ENCODE results near the gene GLYATL1.

- TF ChIP-seq BHLHE40 (IDR thresholded peaks at IDR 0.05; ENCODE audit: borderline replicate concordance): no peak
- no peak for TF ChIP-seq SUZ12 (IDR thresholded peaks at IDR 0.05)
- TF ChIP-seq ELF4 (IDR thresholded peaks at IDR 0.05): no peak
- TF ChIP-seq FOXM1 (IDR thresholded peaks at IDR 0.05; ENCODE audit: borderline replicate concordance): no peak
- no peak for TF ChIP-seq FOXA1 (IDR thresholded peaks at IDR 0.05)
Measured at GRCh38 chr11:58994171-58994570, 54.9 kb downstream of the GLYATL1 start.
